ENCODE results near the gene LGI4.

The LGI4 gene

GRCh38 chr19:35088131-35088913 lies 46.5 kb downstream of the LGI4 start:
- H3K27me3 ChIP-seq (ENCODE audit: control insufficient read depth in 1 of 2, insufficient read depth in 1 of 2, low read length in 2 of 2), result peaks cover 0 to 40% of the 10 kb centered on the region in 2 experiments
- WGBS, result 58% methylated on average over 7 of the region's 8 CpGs
- H3K4me2 ChIP-seq (ENCODE audit: low read length, poor library complexity, severe bottlenecking), result no peak overlapping the region
- no peak overlapping the region for H2BK15ac ChIP-seq (ENCODE audit: low read depth, poor library complexity, severe bottlenecking)
- peaks cover 11% of the 10 kb centered on the region for H3K4me1 ChIP-seq (ENCODE audit: control insufficient read depth, insufficient read depth, low read depth, low read length)
- H4K91ac ChIP-seq (ENCODE audit: low read length), result peak overlapping the region; percentile 14
- H3K4me3 ChIP-seq (ENCODE audit: insufficient read depth in 1 of 2, low read depth in 1 of 2, low read length in 2 of 2), result no peak overlapping the region
- H3K27ac ChIP-seq (ENCODE audit: low read length, poor library complexity, severe bottlenecking), result peak overlapping the region; percentile 9
- H3K23ac ChIP-seq (ENCODE audit: low read length in 2 of 2), result no peak overlapping the region
- H2BK120ac ChIP-seq (ENCODE audit: low read depth, low read length), result no peak overlapping the region
- H2AK5ac ChIP-seq (ENCODE audit: low read length, severe bottlenecking), result peak overlapping the region; percentile 51
- no peak overlapping the region for H3K9ac ChIP-seq (ENCODE audit: low read length)
- H3K36me3 ChIP-seq (ENCODE audit: control insufficient read depth in 1 of 2, insufficient read depth in 2 of 2, low read depth in 1 of 2, low read length in 2 of 2), result no peaks in the 10 kb centered on the region
- H4K8ac ChIP-seq (ENCODE audit: low read length), result peak overlapping the region; percentile 5
- H2BK12ac ChIP-seq (ENCODE audit: low read length in 2 of 2), result peak overlapping the region in 1 of 2 experiments; percentile 14
- H2BK5ac ChIP-seq (ENCODE audit: low read depth, low read length, poor library complexity, severe bottlenecking), result no peak overlapping the region
- no peak overlapping the region for H3K4ac ChIP-seq (ENCODE audit: low read depth in 1 of 2, low read length in 2 of 2)
- DNase-seq, result peak; percentile 87
- H3K79me1 ChIP-seq (replicated peaks; ENCODE audit: low read length, poor library complexity, severe bottlenecking), result no peaks in the 10 kb centered on the region
- H2AFZ ChIP-seq (ENCODE audit: low read depth, low read length), result no peak overlapping the region
- peak overlapping the region in 1 of 2 experiments; percentile 44 for H3K14ac ChIP-seq (ENCODE audit: low read length in 2 of 2)
- no peaks in the 10 kb centered on the region for H3K9me3 ChIP-seq (ENCODE audit: control insufficient read depth, low read length)
- peak overlapping the region in 1 of 2 experiments; percentile 67 for H3K18ac ChIP-seq (ENCODE audit: low read depth in 1 of 2, low read length in 2 of 2)

GRCh38 chr19:35087393-35087792 lies 47.5 kb downstream of the LGI4 start:
- H2BK12ac ChIP-seq (ENCODE audit: low read length in 2 of 2), result no peak overlapping the region
- no peak overlapping the region for H2AFZ ChIP-seq (ENCODE audit: low read depth, low read length)
- H3K79me1 ChIP-seq (replicated peaks; ENCODE audit: low read length, poor library complexity, severe bottlenecking), result no peaks in the 10 kb centered on the region
- H3K4me2 ChIP-seq (ENCODE audit: low read length, poor library complexity, severe bottlenecking), result no peak overlapping the region
- H3K4me1 ChIP-seq (ENCODE audit: control insufficient read depth, insufficient read depth, low read depth, low read length), result peaks cover 11% of the 10 kb centered on the region
- H3K9ac ChIP-seq (ENCODE audit: low read length), result no peak overlapping the region
- H2BK120ac ChIP-seq (ENCODE audit: low read depth, low read length), result no peak overlapping the region
- no peak overlapping the region for H2BK15ac ChIP-seq (ENCODE audit: low read depth, poor library complexity, severe bottlenecking)
- no peak overlapping the region for H2BK5ac ChIP-seq (ENCODE audit: low read depth, low read length, poor library complexity, severe bottlenecking)
- no peaks in the 10 kb centered on the region for H3K36me3 ChIP-seq (ENCODE audit: control insufficient read depth in 1 of 2, insufficient read depth in 2 of 2, low read depth in 1 of 2, low read length in 2 of 2)
- H3K18ac ChIP-seq (ENCODE audit: low read depth in 1 of 2, low read length in 2 of 2), result no peak overlapping the region
- no peak overlapping the region for H3K4ac ChIP-seq (ENCODE audit: low read depth in 1 of 2, low read length in 2 of 2)
- H3K23ac ChIP-seq (ENCODE audit: low read length in 2 of 2), result no peak overlapping the region
- no peak overlapping the region for H4K8ac ChIP-seq (ENCODE audit: low read length)
- peaks cover 0 to 45% of the 10 kb centered on the region in 2 experiments for H3K27me3 ChIP-seq (ENCODE audit: control insufficient read depth in 1 of 2, insufficient read depth in 1 of 2, low read length in 2 of 2)
- DNase-seq, result no peak
- H3K9me3 ChIP-seq (ENCODE audit: control insufficient read depth, low read length), result no peaks in the 10 kb centered on the region
- no peak overlapping the region for H3K4me3 ChIP-seq (ENCODE audit: insufficient read depth in 1 of 2, low read depth in 1 of 2, low read length in 2 of 2)
- no peak overlapping the region for H4K91ac ChIP-seq (ENCODE audit: low read length)
- H3K27ac ChIP-seq (ENCODE audit: low read length, poor library complexity, severe bottlenecking), result no peak overlapping the region
- no peak overlapping the region for H3K14ac ChIP-seq (ENCODE audit: low read length in 2 of 2)
- no peak overlapping the region for H2AK5ac ChIP-seq (ENCODE audit: low read length, severe bottlenecking)

- H2BK120ac ChIP-seq (ENCODE audit: low read depth, low read length), result no peak overlapping the region
- no peak overlapping the region for H3K27ac ChIP-seq (ENCODE audit: low read length, poor library complexity, severe bottlenecking)
- no peak for DNase-seq
- no peak overlapping the region for H3K9ac ChIP-seq (ENCODE audit: low read length)
- no peak overlapping the region for H4K91ac ChIP-seq (ENCODE audit: low read length)
- no peak overlapping the region for H3K14ac ChIP-seq (ENCODE audit: low read length in 2 of 2)
- H3K36me3 ChIP-seq (ENCODE audit: control insufficient read depth in 1 of 2, insufficient read depth in 2 of 2, low read depth in 1 of 2, low read length in 2 of 2), result no peaks in the 10 kb centered on the region
- no peak overlapping the region for H3K23ac ChIP-seq (ENCODE audit: low read length in 2 of 2)
- H2BK12ac ChIP-seq (ENCODE audit: low read length in 2 of 2), result no peak overlapping the region
- H3K79me1 ChIP-seq (replicated peaks; ENCODE audit: low read length, poor library complexity, severe bottlenecking), result no peaks in the 10 kb centered on the region
- peaks cover 11% of the 10 kb centered on the region for H3K4me1 ChIP-seq (ENCODE audit: control insufficient read depth, insufficient read depth, low read depth, low read length)
- no peak overlapping the region for H3K4ac ChIP-seq (ENCODE audit: low read depth in 1 of 2, low read length in 2 of 2)
- WGBS, result 68% methylated on average over 8 of the region's 8 CpGs
- no peak overlapping the region for H3K18ac ChIP-seq (ENCODE audit: low read depth in 1 of 2, low read length in 2 of 2)
- H2BK5ac ChIP-seq (ENCODE audit: low read depth, low read length, poor library complexity, severe bottlenecking), result no peak overlapping the region
- no peak overlapping the region for H3K4me3 ChIP-seq (ENCODE audit: insufficient read depth in 1 of 2, low read depth in 1 of 2, low read length in 2 of 2)
- H3K27me3 ChIP-seq (ENCODE audit: control insufficient read depth in 1 of 2, insufficient read depth in 1 of 2, low read length in 2 of 2), result peaks cover 0 to 48% of the 10 kb centered on the region in 2 experiments
- no peak overlapping the region for H3K4me2 ChIP-seq (ENCODE audit: low read length, poor library complexity, severe bottlenecking)
- H2BK15ac ChIP-seq (ENCODE audit: low read depth, poor library complexity, severe bottlenecking), result no peak overlapping the region
- no peak overlapping the region for H2AFZ ChIP-seq (ENCODE audit: low read depth, low read length)
- no peak overlapping the region for H4K8ac ChIP-seq (ENCODE audit: low read length)
- no peak overlapping the region for H2AK5ac ChIP-seq (ENCODE audit: low read length, severe bottlenecking)
- H3K9me3 ChIP-seq (ENCODE audit: control insufficient read depth, low read length), result no peaks in the 10 kb centered on the region
These were observed 48.4 kb downstream of the LGI4 start for GRCh38 chr19:35086455-35086854.

- no peak for DNase-seq
- no peak overlapping the region for H2BK15ac ChIP-seq (ENCODE audit: low read depth, poor library complexity, severe bottlenecking)
- H3K14ac ChIP-seq (ENCODE audit: low read length in 2 of 2), result no peak overlapping the region
- H2BK120ac ChIP-seq (ENCODE audit: low read depth, low read length), result no peak overlapping the region
- no peak overlapping the region for H2BK12ac ChIP-seq (ENCODE audit: low read length in 2 of 2)
- WGBS, result 89% methylated on average over 6 of the region's 6 CpGs
- H3K18ac ChIP-seq (ENCODE audit: low read depth in 1 of 2, low read length in 2 of 2), result no peak overlapping the region
- no peak overlapping the region for H3K4ac ChIP-seq (ENCODE audit: low read depth in 1 of 2, low read length in 2 of 2)
- H2AFZ ChIP-seq (ENCODE audit: low read depth, low read length), result no peak overlapping the region
- no peak overlapping the region for H3K9ac ChIP-seq (ENCODE audit: low read length)
- no peak overlapping the region for H3K23ac ChIP-seq (ENCODE audit: low read length in 2 of 2)
- no peaks in the 10 kb centered on the region for H3K36me3 ChIP-seq (ENCODE audit: control insufficient read depth in 1 of 2, insufficient read depth in 2 of 2, low read depth in 1 of 2, low read length in 2 of 2)
- H3K9me3 ChIP-seq (ENCODE audit: control insufficient read depth, low read length), result no peaks in the 10 kb centered on the region
- H3K4me3 ChIP-seq (ENCODE audit: insufficient read depth in 1 of 2, low read depth in 1 of 2, low read length in 2 of 2), result no peak overlapping the region
- H3K27me3 ChIP-seq (ENCODE audit: control insufficient read depth in 1 of 2, insufficient read depth in 1 of 2, low read length in 2 of 2), result peaks cover 0 to 46% of the 10 kb centered on the region in 2 experiments
- no peak overlapping the region for H3K27ac ChIP-seq (ENCODE audit: low read length, poor library complexity, severe bottlenecking)
- no peaks in the 10 kb centered on the region for H3K79me1 ChIP-seq (replicated peaks; ENCODE audit: low read length, poor library complexity, severe bottlenecking)
- H4K8ac ChIP-seq (ENCODE audit: low read length), result no peak overlapping the region
- peaks cover 10% of the 10 kb centered on the region for H3K4me1 ChIP-seq (ENCODE audit: control insufficient read depth, insufficient read depth, low read depth, low read length)
- no peak overlapping the region for H3K4me2 ChIP-seq (ENCODE audit: low read length, poor library complexity, severe bottlenecking)
- no peak overlapping the region for H2AK5ac ChIP-seq (ENCODE audit: low read length, severe bottlenecking)
- no peak overlapping the region for H4K91ac ChIP-seq (ENCODE audit: low read length)
- H2BK5ac ChIP-seq (ENCODE audit: low read depth, low read length, poor library complexity, severe bottlenecking), result no peak overlapping the region
These were observed 48.9 kb downstream of the LGI4 start for GRCh38 chr19:35085947-35086346.
